GM23248 (cell line): ENCODE measurements around the gene MCOLN1. TPM values are rescaled to one million over a fixed set of nuclear protein-coding genes. Genes with fewer than 3 reads are reported as not detected.

Source experiments
- DNase-seq: peaks from one replicate; pipeline ENCODE4 v3.0.0-alpha.2; 2015
- H2AFZ ChIP-seq: fragments of 200-600 bp; sonication (generic); 2 replicates; pipeline ENCODE4 v1.6.1; 2016; ENCODE audit warnings: antibody characterized with exemption
- H3F3A ChIP-seq: fragments of 200-600 bp; sonication (generic); 2 replicates; pipeline ENCODE4 v1.6.1; 2016; ENCODE audit warnings: mild to moderate bottlenecking, antibody characterized with exemption, mixed run types; ENCODE audit not compliant: insufficient read depth
- H3K27ac ChIP-seq: fragments of 200-600 bp; sonication (generic); 2 replicates; pipeline ENCODE4 v1.5.1; 2016; ENCODE audit warnings: mild to moderate bottlenecking
- H3K27me3 ChIP-seq: fragments of 200-600 bp; sonication (generic); replicated peaks from 2 replicates; pipeline ENCODE4 v1.6.1; 2016; ENCODE audit warnings: mild to moderate bottlenecking; ENCODE audit not compliant: insufficient read depth
- H3K36me3 ChIP-seq: fragments of 200-600 bp; sonication (generic); 2 replicates; pipeline ENCODE4 v1.6.1; 2016; ENCODE audit warnings: low read depth, mild to moderate bottlenecking
- H3K4me1 ChIP-seq: fragments of 200-600 bp; sonication (generic); 2 replicates; pipeline ENCODE4 v1.6.1; 2016; ENCODE audit warnings: mild to moderate bottlenecking; ENCODE audit not compliant: insufficient read depth
- H3K4me2 ChIP-seq: fragments of 200-600 bp; sonication (generic); one replicate; pipeline ENCODE4 v1.6.1; 2016; ENCODE audit warnings: mild to moderate bottlenecking; ENCODE audit not compliant: unreplicated experiment
- H3K4me3 ChIP-seq: fragments of 200-600 bp; sonication (generic); 2 replicates; pipeline ENCODE4 v1.5.1; 2016; ENCODE audit warnings: mild to moderate bottlenecking
- H3K79me2 ChIP-seq: fragments of 200-600 bp; sonication (generic); 2 replicates; pipeline ENCODE4 v1.6.1; 2016; ENCODE audit warnings: mild to moderate bottlenecking; ENCODE audit not compliant: insufficient read depth
- H3K9ac ChIP-seq: fragments of 200-600 bp; sonication (generic); 2 replicates; pipeline ENCODE4 v1.6.1; 2016; ENCODE audit warnings: mild to moderate bottlenecking
- H3K9me2 ChIP-seq: fragments of 200-600 bp; sonication (generic); 2 replicates; pipeline ENCODE4 v1.6.1; 2016; ENCODE audit warnings: mixed run types, mild to moderate bottlenecking, moderate library complexity; ENCODE audit not compliant: insufficient read depth
- H3K9me3 ChIP-seq: fragments of 200-600 bp; sonication (generic); one replicate; pipeline ENCODE4 v1.6.1; 2017; ENCODE audit warnings: low read depth
- H4K20me1 ChIP-seq: fragments of 200-600 bp; sonication (generic); 2 replicates; pipeline ENCODE4 v1.6.0; 2016; ENCODE audit not compliant: insufficient read depth
- EZH2 ChIP-seq: fragments of 200-600 bp; sonication (generic); IDR thresholded peaks from 2 replicates; pipeline ENCODE4 v1.6.1; 2018; ENCODE audit warnings: antibody characterized with exemption, mild to moderate bottlenecking; ENCODE audit not compliant: insufficient read depth, poor library complexity, severe bottlenecking
- EZH2phosphoT487 ChIP-seq: fragments of 200-600 bp; sonication (generic); IDR thresholded peaks from 2 replicates; pipeline ENCODE4 v1.6.1; 2018; ENCODE audit warnings: antibody characterized with exemption, moderate library complexity, mild to moderate bottlenecking, low read depth; ENCODE audit not compliant: insufficient read depth
- WGBS, 2 experiments: methylation state at CpG; one replicate each; pipeline ENCODE4 v1.1.6; 2015 to 2017; ENCODE audit warnings: low lambda C conversion rate in 2 of 2, low coverage in 1 of 2; ENCODE audit errors: missing lambda C conversion rate in 2 of 2; 5-methylcytosine and 5-hydroxymethylcytosine counted together
- in situ Hi-C: fragments of 300-500 bp; cut with MboI; formaldehyde crosslinking; loops from 2 replicates; pipeline ENCODE4 v1.15.0; 2020
- polyA plus RNA-seq: library from polyadenylated mRNA; unstranded; fragments of >200 nt; fragmentation: Nextera tagmentation; extraction: Ambion mirVana; gene quantifications from 2 replicates; pipeline ENCODE4 v1.2.1, GENCODE V29; 2016
- total RNA-seq: library from RNA; depleted of rRNA; stranded (reverse); fragments of >200 nt; shearing (Covaris generic); gene quantifications from 2 replicates; pipeline ENCODE4 v1.2.3, GENCODE V29; 2014

The MCOLN1 gene
- total and polyA plus RNA-seq, 2 experiments from 2014 or later, result 4.9 to 28.6 TPM

DNA sequence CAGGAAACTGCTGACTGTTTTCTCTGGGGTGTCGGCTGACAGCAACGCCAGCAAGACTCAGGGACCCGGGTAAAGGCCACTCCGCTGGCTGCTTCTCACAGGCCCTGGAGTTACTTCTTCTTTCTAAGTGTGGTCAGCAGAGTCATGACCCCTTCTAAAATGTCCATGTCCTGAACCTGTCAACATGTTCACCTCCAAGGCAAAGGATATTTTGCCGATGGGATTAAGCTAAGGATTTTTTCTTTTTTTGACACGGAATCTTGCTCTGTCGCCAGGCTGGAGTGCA is 41.5 kb upstream of the MCOLN1 start:
- Histone ChIP-seq H3K9ac (no peak overlapping the region), H3K4me3 (no peak overlapping the region), H3K9me3 (no peaks in the 10 kb centered on the region), H3K27ac (no peak overlapping the region), H3K79me2 (no peaks in the 10 kb centered on the region), H3F3A (no peaks in the 10 kb centered on the region), H3K36me3 (no peaks in the 10 kb centered on the region), H3K4me1 (peaks cover 13% of the 10 kb centered on the region), H2AFZ (no peak overlapping the region), H3K9me2 (no peaks in the 10 kb centered on the region), H3K27me3 (no peaks in the 10 kb centered on the region), H4K20me1 (no peaks in the 10 kb centered on the region), H3K4me2 (no peak overlapping the region)
- no peak for DNase-seq
- 71 to 81% methylated on average over 7 of the region's 7 CpGs for WGBS, 2 experiments
- in situ Hi-C loops, result no loop called here
- TF ChIP-seq EZH2phosphoT487 (no peak), EZH2 (no peak)

DNA sequence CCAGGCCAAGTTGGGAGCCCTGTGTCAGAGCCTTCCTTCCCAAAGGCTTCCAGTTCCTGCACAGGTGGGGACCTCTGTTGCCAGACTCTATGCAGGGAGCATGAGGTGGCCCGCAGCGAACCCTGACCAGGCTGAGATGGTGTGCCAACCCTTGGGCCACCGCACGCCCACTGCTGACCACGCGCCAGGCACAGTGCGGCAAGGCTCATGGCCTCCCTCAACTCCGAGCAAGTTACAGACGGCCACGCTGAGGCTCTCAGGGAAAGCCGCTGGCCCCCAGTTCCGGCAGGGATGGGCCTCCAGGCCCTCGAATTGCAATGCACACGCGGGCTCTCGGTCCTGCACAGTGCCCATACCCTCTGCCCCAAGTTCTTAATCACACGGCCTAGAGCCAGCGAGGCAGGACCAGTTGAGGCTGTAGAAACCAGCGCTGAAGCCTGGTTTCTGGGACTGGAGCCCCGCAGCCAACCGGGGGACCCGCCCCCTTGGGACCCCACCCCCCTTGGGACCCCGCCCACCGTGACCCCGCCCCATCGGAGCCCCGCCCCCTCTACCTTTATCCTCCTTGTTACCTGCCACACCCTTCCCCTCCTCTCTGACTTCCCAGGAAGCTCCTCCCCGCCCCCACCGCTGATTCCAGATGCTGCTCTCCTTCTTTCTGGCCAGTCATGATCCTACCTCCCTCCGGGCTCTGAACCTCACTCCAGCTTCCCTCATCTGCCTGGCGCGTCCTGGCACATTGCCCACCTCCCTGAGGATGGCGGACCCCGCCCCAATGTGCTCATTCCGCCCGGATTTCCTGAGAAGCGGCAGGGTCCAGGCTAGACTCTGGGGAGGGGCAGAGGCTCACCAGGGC is 39.6 kb upstream of the MCOLN1 start:
- no peaks in the 10 kb centered on the region for H3K79me2 ChIP-seq
- DNase-seq, result peak; percentile 16

DNA sequence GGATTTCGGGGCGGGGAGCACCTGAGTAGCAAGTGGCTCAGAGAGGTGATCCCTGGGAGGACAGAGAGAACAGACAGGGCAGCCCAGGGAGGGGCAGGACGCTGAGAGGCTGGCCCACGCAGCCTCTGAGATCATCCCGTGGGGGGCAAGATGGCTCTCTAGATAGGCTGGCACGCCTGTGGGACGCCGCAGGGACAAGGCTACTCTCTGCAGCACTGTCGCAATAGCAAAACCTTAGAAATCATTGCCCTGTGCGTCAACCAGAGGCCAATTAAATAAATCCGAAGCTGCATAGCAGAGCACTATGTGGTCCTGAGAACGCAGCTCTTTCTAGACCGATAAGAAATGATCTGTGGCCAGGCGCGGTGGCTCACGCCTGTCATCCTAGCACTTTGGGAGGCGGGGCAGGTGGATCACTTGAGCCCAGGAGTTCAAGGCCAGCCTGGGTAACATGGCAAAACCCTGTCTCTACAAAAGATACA is 38.7 kb upstream of the MCOLN1 start:
- no peak for DNase-seq
- Histone ChIP-seq H3K4me1 (peaks cover 13% of the 10 kb centered on the region), H3K9me3 (no peaks in the 10 kb centered on the region), H3K4me3 (no peak overlapping the region), H3K4me2 (no peak overlapping the region), H4K20me1 (no peaks in the 10 kb centered on the region), H3K27me3 (no peaks in the 10 kb centered on the region), H3K36me3 (no peaks in the 10 kb centered on the region), H3K27ac (no peak overlapping the region), H3K9me2 (no peaks in the 10 kb centered on the region), H3K79me2 (no peaks in the 10 kb centered on the region), H3K9ac (no peak overlapping the region), H2AFZ (no peak overlapping the region), H3F3A (no peaks in the 10 kb centered on the region)
- 90 to 95% methylated on average over 17 of the region's 17 CpGs for WGBS, 2 experiments
- in situ Hi-C loops, result no loop called here
- TF ChIP-seq EZH2 (no peak), EZH2phosphoT487 (no peak)

More for the DNA sequence above, 39.6 kb upstream of the MCOLN1 start:
- Histone ChIP-seq H3K9me3 (no peaks in the 10 kb centered on the region), H3K4me1 (peaks cover 13% of the 10 kb centered on the region), H2AFZ (no peak overlapping the region), H3K27me3 (no peaks in the 10 kb centered on the region), H3K9me2 (no peaks in the 10 kb centered on the region), H3K4me3 (no peak overlapping the region), H3K4me2 (no peak overlapping the region), H3K36me3 (no peaks in the 10 kb centered on the region), H3K27ac (no peak overlapping the region), H3F3A (no peaks in the 10 kb centered on the region), H3K9ac (no peak overlapping the region), H4K20me1 (no peaks in the 10 kb centered on the region)
- WGBS, 2 experiments, result 44 to 56% methylated on average over 28 to 36 of the region's 37 CpGs
- in situ Hi-C loops, result no loop called here
- TF ChIP-seq EZH2, result no peak
- no peak for TF ChIP-seq EZH2phosphoT487

DNA sequence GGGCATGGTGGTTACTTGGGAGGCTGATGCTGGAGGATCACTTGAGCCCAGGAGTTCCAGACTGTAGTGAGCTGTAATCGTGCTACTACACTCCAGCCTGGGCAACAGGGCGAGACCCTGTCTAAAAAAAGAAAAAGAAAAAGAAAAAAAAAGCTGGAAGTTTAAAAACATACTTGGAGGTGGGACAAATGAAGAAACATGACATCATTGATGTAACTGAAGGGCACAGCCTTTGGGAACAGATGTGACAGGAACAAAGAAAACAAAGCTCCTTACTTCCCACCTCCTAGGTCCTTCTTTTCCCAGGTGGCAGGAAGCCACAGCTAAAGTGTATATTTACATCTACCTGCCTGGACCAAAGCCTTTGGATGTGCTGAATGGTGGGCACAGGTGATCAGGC is 35.5 kb upstream of the MCOLN1 start:
- Histone ChIP-seq H3K4me2 (no peak overlapping the region), H3F3A (no peaks in the 10 kb centered on the region), H3K9ac (no peak overlapping the region), H3K4me3 (no peak overlapping the region), H3K27ac (no peak overlapping the region), H3K27me3 (no peaks in the 10 kb centered on the region), H3K79me2 (no peaks in the 10 kb centered on the region), H2AFZ (no peak overlapping the region), H3K9me2 (no peaks in the 10 kb centered on the region), H3K36me3 (no peaks in the 10 kb centered on the region), H3K9me3 (no peaks in the 10 kb centered on the region), H3K4me1 (peaks cover 4% of the 10 kb centered on the region; the same call in 1 of the 2 replicates), H4K20me1 (no peaks in the 10 kb centered on the region)
- in situ Hi-C loops, result no loop called here
- 44 to 50% methylated on average over 2 of the region's 2 CpGs for WGBS, 2 experiments
- no peak for DNase-seq
- TF ChIP-seq EZH2phosphoT487 (no peak), EZH2 (no peak)
